Stimulated activated CD4-positive, alpha-beta T cell treated with anti-CD3 and anti-CD28 coated beads, Interleukin-1b, Interleukin-23, amount 100 ng/mL, for 4 hours (primary cell): ENCODE measurements around the gene PCSK7.
"Not testable (repeated sequence)": the region's sequence is repeated elsewhere in the genome, so short reads cannot be mapped to it uniquely, and the experiment has no call there.

Source experiments
- DNase-seq, 2 donors: peaks; one replicate each; pipeline ENCODE4 v3.0.0-alpha.2; 2020; ENCODE audit warnings: low read depth in 2 of 2

Gene PCSK7

DNA sequence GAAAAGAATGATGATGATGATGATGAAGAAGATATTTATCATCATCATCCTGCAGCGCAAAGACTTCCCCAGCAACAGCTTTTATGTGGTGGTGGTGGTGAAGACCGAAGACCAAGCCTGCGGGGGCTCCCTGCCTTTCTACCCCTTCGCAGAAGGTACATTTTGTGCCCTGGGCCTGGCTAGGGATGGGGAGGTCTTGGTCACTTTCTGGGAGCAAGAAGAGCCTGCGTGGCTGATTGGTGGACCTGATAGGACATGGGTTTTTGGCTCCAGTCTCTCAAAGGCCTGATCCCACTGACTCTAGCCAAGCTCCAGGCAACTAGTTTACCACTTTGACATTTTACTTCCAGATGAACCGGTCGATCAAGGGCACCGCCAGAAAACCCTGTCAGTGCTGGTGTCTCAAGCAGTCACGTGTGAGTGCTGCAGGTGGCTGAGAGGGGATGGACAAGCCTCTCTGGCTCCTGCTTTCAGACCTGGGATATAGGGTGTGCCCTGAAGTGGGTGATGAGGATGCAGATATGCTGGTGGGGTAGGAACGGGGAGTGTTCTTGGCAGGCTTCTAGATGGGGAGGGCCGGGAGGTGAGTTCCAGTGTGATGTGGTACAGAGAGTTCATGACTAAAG lies 48.0 kb downstream of the PCSK7 start:
- no peak for DNase-seq

GRCh38 chr11:117183178-117183577 lies 48.7 kb downstream of the PCSK7 start:
- not testable (repeated sequence) for DNase-seq

GRCh38 chr11:117182551-117182935 lies 49.3 kb downstream of the PCSK7 start:
- DNase-seq, result no peak

- DNase-seq, result no peak
These were observed 50.0 kb downstream of the PCSK7 start for GRCh38 chr11:117181586-117182550.

- DNase-seq, result peak; percentile 19 to 28
These were observed 51.0 kb downstream of the PCSK7 start for GRCh38 chr11:117180661-117181585.

DNA sequence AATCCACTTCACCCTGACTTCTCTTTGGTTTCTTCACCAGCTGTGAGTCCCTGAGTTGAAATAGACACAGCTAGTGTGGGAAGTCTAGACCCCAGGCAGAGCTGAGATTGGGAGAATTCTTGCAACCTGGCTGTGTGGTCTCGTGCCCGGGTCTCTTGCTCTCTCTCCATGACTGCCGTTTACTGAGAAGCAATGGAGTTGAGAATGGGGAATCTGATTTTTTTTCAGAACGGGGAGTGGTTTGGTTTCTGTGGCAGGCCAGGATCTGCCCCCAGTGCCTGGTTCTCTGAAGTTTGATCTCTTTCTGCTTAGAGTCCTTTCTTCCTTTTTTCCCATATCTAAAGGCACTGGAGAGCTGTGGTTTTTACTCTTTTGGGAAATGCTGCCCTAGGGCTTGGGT lies 51.9 kb downstream of the PCSK7 start:
- no peak for DNase-seq

DNA sequence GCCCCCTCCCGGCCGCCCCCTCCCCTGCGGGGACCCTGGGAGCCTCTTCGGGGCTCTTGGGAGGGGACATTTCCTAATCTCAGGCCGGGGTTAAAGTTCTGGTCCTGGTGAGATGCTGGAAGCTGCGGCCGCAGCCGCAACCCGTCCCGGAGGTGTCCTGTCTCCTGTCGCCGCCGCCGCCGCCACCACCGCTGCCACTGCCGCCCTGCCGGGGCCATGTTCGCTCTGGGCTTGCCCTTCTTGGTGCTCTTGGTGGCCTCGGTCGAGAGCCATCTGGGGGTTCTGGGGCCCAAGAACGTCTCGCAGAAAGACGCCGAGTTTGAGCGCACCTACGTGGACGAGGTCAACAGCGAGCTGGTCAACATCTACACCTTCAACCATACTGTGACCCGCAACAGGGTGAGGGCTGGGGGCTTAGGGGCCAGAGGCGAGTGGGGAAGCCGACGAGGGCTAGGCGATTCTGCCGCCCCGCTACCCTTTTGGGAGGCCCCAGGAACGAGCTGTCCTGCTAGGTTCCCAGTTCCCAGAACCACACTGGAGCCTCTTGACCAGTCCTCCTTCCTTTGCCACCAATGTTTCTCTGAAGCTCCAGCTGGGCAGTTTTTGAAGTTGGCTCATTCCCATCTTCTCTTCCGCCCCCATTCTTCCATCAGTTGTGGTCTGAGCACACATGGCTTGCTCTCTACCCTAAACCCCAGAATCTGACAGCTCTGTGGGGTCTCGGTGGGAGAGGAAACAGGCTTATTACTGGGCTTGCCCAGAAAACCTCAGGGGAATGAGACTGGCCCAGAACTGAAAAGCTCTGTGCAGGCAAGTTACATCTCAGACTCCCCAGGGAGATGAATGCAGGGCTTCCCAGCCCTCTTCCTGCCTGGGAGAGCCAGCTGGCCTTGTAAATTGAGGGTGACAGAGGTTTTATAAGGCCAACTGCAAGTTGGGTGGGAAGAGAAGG lies 52.5 kb downstream of the PCSK7 start:
- peak; percentile 15 to 27 for DNase-seq

DNA sequence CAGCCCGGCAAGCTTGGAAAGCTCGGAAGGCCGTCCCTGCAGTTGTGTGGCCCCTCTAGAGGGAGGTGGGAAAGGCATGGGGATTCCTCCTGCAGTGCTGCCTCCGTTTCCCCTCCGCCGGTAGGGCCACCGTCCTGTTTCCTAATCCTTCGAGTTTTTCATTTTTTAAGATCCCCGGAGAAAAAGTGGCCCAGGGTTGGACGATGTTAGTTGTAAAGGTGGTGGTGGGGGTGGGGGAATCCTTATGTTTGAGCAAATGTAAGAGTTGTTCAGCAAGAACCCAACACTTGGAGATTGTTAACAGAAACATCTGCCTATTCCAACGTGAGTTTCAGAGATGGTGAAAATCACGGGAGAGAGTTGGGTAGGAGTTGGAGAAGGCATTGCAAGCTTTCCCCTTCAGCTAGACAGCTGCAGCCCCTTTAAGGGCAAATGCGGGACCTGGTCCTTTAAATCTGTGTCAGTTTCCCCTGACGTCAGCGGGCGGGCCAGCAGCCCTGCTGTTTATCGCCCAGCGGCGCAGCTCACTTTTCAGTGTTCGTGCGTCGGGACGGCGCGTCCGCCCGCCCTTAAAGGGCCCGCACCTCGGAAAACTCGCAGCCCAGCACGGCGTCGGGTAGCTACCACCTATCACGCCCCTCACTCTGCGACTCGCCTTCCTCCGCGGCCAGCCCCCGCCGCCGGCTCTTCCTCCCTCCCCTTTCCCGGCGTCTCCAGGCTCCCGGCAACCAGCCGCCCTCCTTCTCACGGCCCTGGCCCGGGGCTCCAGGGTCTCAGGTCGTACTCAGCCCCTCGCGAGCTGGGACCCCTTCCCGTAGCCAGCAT lies 53.5 kb downstream of the PCSK7 start, which contains the start of gene SIDT2:
TSS of gene SIDT2 (plus strand) at position 534 of the 825 bp plus-strand sequence. CDS start 521 bp downstream, outside the sequence.
- peak; percentile 72 to 84 for DNase-seq

DNA sequence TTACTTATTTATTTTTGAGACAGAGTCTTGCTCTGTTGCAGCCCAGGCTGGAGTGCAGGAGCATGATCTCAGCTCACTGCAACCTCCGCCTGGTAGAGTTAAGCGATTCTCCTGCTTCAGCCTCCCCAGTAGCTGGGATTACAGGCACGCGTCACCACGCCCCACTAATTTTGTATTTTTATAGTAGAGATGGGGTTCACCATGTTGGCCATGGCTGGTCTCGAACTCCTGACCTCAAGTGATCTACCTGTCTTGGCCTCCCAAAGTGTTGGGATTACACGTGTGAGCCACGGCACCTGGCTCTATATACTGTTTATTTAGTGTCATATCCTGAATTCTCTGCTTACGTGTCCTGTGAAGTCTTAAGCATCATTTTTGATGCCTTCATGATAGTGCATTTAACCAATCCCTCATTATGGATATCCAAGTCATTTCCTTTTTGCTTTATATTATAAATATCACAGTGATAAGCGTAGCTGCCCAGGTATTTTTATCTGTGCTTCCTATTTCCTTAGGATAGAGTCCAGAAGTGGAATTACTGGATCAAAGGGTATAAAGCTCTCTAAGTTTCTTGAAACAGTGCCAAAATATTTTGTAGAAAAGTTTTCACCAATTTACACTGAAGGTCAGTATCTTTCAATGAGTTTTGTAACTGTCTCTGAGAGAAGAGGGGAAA lies 54.2 kb downstream of the PCSK7 start:
- no peak for DNase-seq

GRCh38 chr11:117176186-117176585 lies 55.7 kb downstream of the PCSK7 start:
- DNase-seq, result no peak

- no peak for DNase-seq
These were observed 56.1 kb downstream of the PCSK7 start for GRCh38 chr11:117175781-117176180.

GRCh38 chr11:117175104-117175503 lies 56.8 kb downstream of the PCSK7 start:
- no peak for DNase-seq

DNA sequence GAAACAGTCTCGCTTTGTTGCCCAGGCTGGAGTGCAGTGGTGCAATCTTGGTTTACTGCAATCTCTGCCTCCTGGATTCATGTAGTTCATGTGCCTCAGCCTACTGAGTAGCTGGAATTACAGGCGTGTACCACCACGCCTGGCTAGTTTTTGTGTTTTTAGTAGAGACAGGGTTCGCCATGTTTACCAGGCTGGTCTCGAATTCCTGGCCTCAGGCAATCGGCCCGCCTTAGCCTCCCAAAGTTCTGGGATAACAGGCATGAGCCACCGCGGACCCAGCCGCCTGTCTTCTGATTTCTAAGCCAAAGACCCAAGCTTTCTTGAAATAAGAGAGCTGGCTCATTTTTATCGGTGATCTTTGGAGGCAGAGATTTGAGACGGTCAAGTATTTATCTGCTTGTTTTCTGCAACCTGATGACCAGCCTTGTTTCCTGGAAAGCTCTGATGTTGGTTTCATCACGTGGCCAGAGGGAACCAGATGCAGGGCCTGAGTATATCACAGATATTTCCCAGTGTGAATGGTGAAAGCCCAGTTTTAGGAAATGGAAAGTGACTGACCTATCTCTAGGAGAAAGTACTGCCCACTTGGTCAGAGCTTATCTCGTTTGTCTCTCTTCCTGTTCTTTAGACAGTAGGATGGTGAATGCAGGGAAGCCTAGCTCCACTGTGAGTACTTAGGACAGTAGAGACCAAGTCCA lies 59.0 kb downstream of the PCSK7 start:
- no peak for DNase-seq

DNA sequence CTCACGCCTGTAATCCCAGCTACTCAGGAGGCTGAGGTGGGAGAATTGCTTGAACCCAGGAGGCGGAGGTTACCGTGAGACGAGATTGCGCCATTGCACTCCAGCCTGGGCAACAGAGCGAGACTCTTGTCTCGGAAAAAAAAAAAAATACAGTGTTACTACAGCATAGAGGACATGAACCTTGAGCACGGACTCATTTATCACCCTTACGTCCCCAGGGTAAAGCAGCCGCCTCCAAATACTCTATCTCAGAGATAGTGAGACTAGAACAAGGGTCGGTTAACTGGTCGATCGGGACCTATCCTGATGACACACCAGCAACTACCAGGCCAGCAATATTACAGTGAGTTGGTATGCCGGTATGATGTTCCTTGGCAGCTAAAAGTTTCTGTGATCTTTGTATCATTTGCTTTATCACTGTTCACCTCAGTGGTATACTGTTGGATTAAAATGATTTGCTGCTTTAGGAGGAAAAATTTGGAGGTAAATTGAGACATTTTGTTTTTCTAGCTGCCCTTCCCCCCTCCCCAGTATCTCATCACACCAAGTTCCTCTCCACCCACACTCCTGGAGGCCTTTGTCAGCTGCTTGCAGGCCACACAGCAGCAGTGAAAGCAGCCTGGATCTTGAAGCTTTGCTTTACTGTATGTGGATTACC lies 60.3 kb downstream of the PCSK7 start:
- no peak for DNase-seq

GRCh38 chr11:117171007-117171403 lies 60.9 kb downstream of the PCSK7 start:
- no peak for DNase-seq

DNA sequence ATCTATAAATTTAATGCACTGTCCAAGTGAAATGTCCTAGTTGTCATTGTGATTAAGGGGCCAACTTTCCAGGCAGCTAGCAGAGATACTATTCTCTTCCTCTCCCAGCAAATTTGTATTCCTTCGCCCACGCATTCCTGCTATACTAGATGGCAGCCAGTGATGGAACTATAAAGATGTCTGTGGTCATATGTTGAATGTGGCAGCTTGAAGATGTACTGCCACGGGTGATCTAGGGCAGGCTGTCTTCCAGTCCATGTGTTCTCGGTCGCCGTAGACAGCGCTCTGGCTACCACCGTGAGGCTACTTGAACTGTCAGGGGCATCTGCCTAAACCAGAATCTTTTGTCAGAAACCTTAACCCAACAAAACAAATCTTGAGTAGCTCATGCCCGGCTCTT lies 61.7 kb downstream of the PCSK7 start:
- no peak for DNase-seq

- DNase-seq, result no peak
These were observed 62.1 kb downstream of the PCSK7 start for GRCh38 chr11:117169736-117170135.

DNA sequence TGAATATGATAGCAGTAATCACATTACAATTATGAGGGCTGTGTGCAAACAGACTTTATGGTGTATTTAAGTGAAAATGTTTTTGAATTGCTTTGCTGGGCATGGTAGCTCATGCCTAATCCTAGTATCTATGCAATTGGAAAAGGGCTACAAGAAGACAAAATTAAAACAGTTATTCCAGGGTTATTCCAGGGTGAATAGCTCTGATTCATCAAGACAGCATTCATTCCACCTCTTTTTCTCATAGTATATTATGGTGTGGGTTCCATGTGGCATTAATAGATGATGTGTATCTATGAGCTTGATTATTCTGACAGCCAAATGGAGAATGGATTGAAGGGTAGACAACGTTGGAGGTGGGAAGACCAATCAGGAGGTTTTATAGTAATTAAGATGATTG lies 65.4 kb downstream of the PCSK7 start:
- DNase-seq, result no peak
